GM06990 (cell line): ENCODE measurements around the gene ABAT.

Experiments used
- DNase-seq: peaks from one replicate; pipeline ENCODE4 v3.0.0-alpha.2; 2011; ENCODE audit not compliant: insufficient read length; ENCODE audit errors: extremely low read depth
- H3K27me3 ChIP-seq: replicated peaks from 2 replicates; pipeline ENCODE4 v1.6.0; 2011; ENCODE audit warnings: low read length; ENCODE audit not compliant: control insufficient read depth, insufficient read depth
- H3K36me3 ChIP-seq: 2 replicates; pipeline ENCODE4 v1.5.1; 2011; ENCODE audit warnings: low read length; ENCODE audit not compliant: control insufficient read depth, insufficient read depth
- H3K4me3 ChIP-seq: replicated peaks from 2 replicates; pipeline ENCODE4 v1.5.1; 2011; ENCODE audit warnings: low read depth, mild to moderate bottlenecking, control low read depth, low read length
- TF ChIP-seq, protein P1 (sequence below): IDR thresholded peaks from 2 replicates; pipeline ENCODE4 v1.5.1; 2011; ENCODE audit warnings: low read length, control low read depth, mild to moderate bottlenecking, inconsistent platforms; ENCODE audit not compliant: insufficient read depth, poor library complexity, severe bottlenecking

Gene ABAT

DNA sequence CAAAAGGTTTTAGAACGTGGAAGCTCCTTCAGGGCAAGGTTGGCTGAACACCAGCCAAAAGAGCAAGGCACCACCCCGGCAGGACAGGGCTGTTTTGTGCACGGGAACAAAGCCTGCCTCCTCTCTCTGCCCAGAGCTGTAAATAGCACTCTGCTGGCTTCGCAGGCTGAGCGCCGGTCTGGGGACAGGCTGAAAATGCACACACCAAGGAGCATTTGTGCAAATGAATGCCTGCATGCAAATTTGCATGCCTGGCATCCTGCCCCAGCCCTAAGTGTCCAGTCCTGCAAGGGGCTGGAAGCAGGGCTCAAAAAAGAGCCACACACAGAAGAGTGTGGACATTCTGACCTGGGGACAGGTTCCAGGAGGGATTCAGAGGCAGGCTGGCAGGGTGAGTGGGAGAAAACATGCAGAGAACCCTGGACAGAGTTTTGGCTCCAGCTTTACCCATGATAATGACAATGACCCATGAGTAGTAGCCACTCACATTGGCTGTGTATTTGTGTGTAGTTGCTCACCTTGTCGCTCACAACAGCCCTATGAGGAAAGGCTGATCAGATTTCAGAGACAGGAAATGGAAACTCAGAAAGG lies 11.7 kb downstream of the ABAT start:
- Histone ChIP-seq H3K36me3 (no peaks in the 10 kb centered on the region), H3K27me3 (no peaks in the 10 kb centered on the region), H3K4me3 (no peak overlapping the region)
- TF ChIP-seq, protein P1, sequence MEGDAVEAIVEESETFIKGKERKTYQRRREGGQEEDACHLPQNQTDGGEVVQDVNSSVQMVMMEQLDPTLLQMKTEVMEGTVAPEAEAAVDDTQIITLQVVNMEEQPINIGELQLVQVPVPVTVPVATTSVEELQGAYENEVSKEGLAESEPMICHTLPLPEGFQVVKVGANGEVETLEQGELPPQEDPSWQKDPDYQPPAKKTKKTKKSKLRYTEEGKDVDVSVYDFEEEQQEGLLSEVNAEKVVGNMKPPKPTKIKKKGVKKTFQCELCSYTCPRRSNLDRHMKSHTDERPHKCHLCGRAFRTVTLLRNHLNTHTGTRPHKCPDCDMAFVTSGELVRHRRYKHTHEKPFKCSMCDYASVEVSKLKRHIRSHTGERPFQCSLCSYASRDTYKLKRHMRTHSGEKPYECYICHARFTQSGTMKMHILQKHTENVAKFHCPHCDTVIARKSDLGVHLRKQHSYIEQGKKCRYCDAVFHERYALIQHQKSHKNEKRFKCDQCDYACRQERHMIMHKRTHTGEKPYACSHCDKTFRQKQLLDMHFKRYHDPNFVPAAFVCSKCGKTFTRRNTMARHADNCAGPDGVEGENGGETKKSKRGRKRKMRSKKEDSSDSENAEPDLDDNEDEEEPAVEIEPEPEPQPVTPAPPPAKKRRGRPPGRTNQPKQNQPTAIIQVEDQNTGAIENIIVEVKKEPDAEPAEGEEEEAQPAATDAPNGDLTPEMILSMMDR: no peak
- no peak for DNase-seq

DNA sequence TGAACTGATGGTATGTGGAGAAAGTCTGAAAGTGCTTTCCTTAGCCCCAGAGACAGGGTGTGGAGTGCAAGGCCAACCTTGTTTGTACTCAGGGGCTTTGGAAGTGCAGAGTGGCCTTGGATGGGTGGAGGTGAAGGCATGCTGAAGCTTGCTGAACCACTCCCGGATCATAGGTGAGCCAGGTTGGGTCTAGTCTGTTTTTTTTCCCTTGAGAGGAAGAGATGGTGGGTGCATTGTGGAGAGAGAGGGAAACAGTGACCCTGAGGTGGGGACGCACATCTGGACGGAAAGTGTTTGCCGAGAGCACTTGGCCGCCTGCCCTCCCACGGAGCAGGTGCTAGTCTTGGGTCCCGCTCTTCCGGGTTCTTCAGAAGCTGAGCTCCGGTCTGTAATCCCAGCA lies 12.5 kb downstream of the ABAT start:
- no peak for DNase-seq
- H3K36me3 ChIP-seq: no peaks in the 10 kb centered on the region
- H3K4me3 ChIP-seq: no peak overlapping the region
- H3K27me3 ChIP-seq: no peaks in the 10 kb centered on the region
- TF ChIP-seq, protein P1: no peak

DNA sequence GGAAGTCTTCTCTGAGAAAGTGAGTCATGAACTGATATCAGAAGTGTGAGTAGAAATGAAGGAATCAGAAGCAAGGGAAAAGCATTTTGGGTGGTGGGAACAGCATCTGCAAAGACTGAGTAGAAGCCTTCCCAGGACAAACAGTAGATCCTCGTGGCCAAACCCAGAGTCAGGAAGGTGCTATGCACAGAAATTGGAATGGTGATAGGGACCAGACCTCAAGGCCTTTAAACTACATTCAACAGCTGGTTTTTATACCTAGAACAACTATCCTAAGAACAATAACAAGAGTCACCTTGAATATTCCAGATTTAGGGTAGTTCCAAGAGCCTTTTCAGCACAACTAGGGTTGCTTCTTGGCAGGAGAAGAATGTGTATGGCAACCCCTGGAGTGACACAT lies 15.3 kb downstream of the ABAT start:
- Histone ChIP-seq H3K27me3 (no peaks in the 10 kb centered on the region), H3K4me3 (no peak overlapping the region), H3K36me3 (no peaks in the 10 kb centered on the region)
- DNase-seq: no peak
- TF ChIP-seq, protein P1: no peak

DNA sequence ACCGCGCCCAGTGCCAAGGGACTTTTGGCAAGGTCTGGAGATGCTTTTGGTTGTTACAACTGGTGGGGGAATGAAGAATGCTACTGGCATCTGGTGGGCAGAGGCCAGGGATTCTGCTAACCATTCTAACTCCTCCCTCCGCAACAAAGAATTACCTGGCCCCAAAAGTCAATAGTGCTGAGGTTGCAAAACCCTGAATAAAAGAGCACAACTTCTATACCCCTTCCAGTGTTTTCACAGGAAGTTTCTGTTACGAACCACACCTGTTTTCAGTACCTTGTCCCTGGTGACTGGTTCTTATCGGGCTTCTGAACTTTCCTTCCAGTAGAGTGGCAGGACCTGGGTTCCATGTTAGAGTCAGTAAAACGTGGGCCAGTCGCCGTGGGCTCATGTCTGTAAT lies 17.3 kb downstream of the ABAT start:
- Histone ChIP-seq H3K27me3 (no peaks in the 10 kb centered on the region), H3K36me3 (no peaks in the 10 kb centered on the region), H3K4me3 (no peak overlapping the region)
- TF ChIP-seq, protein P1: no peak
- DNase-seq: no peak

DNA sequence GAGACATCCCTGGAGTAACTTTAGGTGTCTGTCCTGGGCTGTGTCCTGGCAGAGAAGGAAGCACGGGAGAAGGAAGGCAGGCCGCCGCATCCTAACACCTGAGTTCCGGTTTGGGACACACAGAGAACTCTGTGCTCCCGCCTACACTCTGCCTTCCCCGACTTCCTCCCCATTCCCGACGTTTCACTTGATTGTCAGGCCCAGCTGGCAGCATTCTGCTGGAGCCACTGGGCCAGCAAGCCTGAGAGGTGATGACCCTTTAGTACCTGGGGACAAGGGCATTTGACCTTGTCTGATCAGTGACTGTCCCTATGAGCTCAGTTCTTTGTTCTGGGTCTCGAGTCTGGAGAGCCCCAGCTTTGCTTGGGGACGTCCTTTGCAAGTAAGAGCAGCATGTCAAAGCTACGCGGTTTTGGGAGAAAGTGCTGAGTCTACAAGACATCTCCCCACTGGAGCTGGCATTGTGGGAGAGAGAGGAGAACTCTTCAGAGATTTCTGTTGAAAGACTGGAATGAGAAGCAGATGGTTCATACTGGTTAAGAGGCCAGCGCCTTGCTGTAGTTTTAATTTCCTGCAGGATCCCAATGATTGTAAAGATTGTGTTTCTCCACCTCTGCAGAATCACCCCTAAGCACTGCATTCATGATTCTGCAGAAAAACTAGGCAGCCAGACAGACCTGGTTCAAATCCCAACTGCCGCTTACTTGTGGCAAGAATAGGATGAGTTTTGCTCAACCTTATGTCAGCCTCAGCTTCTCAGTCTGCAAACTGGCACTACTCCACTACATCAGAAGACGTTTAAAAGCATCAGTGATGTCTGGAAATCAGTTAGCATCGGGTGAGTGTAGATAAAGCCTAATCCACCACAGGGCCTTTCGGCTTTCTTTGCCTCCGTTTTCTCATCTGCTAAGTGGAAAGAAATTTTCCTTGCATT lies 20.6 kb downstream of the ABAT start:
- no peak for DNase-seq
- TF ChIP-seq, protein P1: no peak

More for the DNA sequence above, 20.6 kb downstream of the ABAT start:
- H3K27me3 ChIP-seq: no peaks in the 10 kb centered on the region
- H3K4me3 ChIP-seq: no peak overlapping the region
- no peaks in the 10 kb centered on the region for H3K36me3 ChIP-seq
